ENCODE measurements around the gene BBS10.

DNA sequence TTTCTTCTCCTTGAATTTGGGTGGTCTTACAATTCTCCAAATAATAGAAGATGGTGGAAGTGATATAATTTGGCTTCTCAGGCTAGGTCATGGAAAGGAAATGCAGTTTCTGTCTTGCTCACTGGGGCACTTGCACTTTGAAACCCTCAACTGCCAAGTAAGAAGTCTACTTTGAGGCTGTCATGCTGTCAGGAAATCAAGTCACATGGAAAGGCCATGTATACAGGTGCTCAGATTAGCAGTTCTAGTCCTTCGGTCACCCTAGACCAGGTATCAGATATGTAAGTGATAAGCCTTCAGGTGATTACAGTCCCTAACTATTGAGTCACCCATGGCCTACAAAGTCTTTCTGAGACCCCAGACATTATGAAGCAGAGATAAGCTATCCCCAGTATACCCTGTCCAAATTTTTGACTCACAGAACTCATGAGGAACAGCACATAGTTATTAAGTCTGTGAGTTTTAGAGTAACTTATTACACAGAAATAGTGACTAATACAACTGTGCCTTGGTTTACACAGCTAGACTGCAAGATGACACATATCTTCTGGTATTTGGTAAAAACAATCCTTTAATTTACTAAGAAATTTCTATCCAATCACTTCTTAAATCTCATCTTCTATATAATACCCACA is 26.3 kb upstream of the BBS10 start:
- no peak for TF ChIP-seq DPF2 (CRISPR knock-in tag; IDR thresholded peaks at IDR 0.05; ENCODE audit: borderline replicate concordance, low read depth)
- TF ChIP-seq, protein P1, sequence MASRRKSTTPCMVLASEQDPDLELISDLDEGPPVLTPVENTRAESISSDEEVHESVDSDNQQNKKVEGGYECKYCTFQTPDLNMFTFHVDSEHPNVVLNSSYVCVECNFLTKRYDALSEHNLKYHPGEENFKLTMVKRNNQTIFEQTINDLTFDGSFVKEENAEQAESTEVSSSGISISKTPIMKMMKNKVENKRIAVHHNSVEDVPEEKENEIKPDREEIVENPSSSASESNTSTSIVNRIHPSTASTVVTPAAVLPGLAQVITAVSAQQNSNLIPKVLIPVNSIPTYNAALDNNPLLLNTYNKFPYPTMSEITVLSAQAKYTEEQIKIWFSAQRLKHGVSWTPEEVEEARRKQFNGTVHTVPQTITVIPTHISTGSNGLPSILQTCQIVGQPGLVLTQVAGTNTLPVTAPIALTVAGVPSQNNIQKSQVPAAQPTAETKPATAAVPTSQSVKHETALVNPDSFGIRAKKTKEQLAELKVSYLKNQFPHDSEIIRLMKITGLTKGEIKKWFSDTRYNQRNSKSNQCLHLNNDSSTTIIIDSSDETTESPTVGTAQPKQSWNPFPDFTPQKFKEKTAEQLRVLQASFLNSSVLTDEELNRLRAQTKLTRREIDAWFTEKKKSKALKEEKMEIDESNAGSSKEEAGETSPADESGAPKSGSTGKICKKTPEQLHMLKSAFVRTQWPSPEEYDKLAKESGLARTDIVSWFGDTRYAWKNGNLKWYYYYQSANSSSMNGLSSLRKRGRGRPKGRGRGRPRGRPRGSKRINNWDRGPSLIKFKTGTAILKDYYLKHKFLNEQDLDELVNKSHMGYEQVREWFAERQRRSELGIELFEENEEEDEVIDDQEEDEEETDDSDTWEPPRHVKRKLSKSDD (CRISPR knock-in tag; IDR thresholded peaks at IDR 0.05; ENCODE audit: low read depth): no peak
- no peak for TF ChIP-seq SNAPC5 (CRISPR knock-in tag; IDR thresholded peaks at IDR 0.05; ENCODE audit: borderline replicate concordance)
- TF ChIP-seq MBD4 (IDR thresholded peaks at IDR 0.05; ENCODE audit: borderline replicate concordance, low read length): no peak
- TF ChIP-seq SMC3 (IDR thresholded peaks at IDR 0.05; ENCODE audit: low read length): no peak
- TF ChIP-seq, protein P2, sequence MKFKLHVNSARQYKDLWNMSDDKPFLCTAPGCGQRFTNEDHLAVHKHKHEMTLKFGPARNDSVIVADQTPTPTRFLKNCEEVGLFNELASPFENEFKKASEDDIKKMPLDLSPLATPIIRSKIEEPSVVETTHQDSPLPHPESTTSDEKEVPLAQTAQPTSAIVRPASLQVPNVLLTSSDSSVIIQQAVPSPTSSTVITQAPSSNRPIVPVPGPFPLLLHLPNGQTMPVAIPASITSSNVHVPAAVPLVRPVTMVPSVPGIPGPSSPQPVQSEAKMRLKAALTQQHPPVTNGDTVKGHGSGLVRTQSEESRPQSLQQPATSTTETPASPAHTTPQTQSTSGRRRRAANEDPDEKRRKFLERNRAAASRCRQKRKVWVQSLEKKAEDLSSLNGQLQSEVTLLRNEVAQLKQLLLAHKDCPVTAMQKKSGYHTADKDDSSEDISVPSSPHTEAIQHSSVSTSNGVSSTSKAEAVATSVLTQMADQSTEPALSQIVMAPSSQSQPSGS (CRISPR knock-in tag; IDR thresholded peaks at IDR 0.05): no peak
- TF ChIP-seq NR2C2 (CRISPR knock-in tag; IDR thresholded peaks at IDR 0.05; ENCODE audit: borderline replicate concordance): no peak
- TF ChIP-seq HOMEZ (CRISPR knock-in tag; IDR thresholded peaks at IDR 0.05; ENCODE audit: low read depth): no peak
- no peak for TF ChIP-seq RAD21 (CRISPR knock-in tag; IDR thresholded peaks at IDR 0.05)
- no peak for TF ChIP-seq BHLHE40 (IDR thresholded peaks at IDR 0.05; ENCODE audit: low read length)

Measured in HepG2 (cell line).